ENCODE measurements around the gene DDX56. TPM values are rescaled to one million over a fixed set of nuclear protein-coding genes. Genes with fewer than 3 reads are reported as not detected.

Gene DDX56
- total and polyA plus RNA-seq, 9 of the 15 experiments (the other 6 are each of a cell fraction or from before 2014, with no cell fraction given) = 33.0 to 145 (median 102) TPM

- Histone ChIP-seq H3K36me3 (ENCODE audit: control insufficient read depth, insufficient read depth, low read length) (no peaks in the 10 kb centered on the region), H3K27me3 (ENCODE audit: control insufficient read depth in 2 of 2, insufficient read depth in 2 of 2, low read length in 2 of 2) (0 out of 5 replicates have a peak, but pooled peaks cover 0 to 7% of the 10 kb centered on the region in 2 experiments), H3K9me3 (replicated peaks; ENCODE audit: control insufficient read depth, insufficient read depth, low read depth, low read length) (no peaks in the 10 kb centered on the region), H3K79me2 (ENCODE audit: control insufficient read depth, insufficient read depth, low read length) (no peaks in the 10 kb centered on the region), H3K4me1 (replicated peaks in 1 of 2; ENCODE audit: control insufficient read depth in 2 of 2, insufficient read depth in 2 of 2, low read length in 2 of 2) (no peaks in the 10 kb centered on the region; a peak in 1 of 5 replicates), H3K27ac (ENCODE audit: extremely low read depth, low read depth, low read length) (no peak overlapping the region), H4K20me1 (replicated peaks; ENCODE audit: control insufficient read depth, insufficient read depth, low read length) (no peaks in the 10 kb centered on the region), H3K4me3 (no peak overlapping the region), H3K9ac (ENCODE audit: insufficient read depth in 1 of 2, low read depth in 2 of 2, low read length in 2 of 2) (no peak overlapping the region), H2AFZ (ENCODE audit: low read depth, low read length) (no peak overlapping the region), H3K4me2 (ENCODE audit: insufficient read depth, low read length) (no peak overlapping the region), H3K9me1 (ENCODE audit: control insufficient read depth, insufficient read depth, low read length) (no peaks in the 10 kb centered on the region)
- WGBS (ENCODE audit: insufficient coverage, low coverage, missing lambda C conversion rate) = 3% methylated on average over 3 of the region's 3 CpGs
- ChIA-PET POLR2A (interaction anchor here (1.5 kb wide), 1 partner anchor 198 kb away, joined by 3 read pairs; the partner anchor contains the start of gene PPIA), CTCF (ENCODE audit: low intra/inter-chr PET ratio) (no interaction called here)
- intact Hi-C loops (cut with micrococcal nuclease) (no loop called here), in situ Hi-C loops (cut with MboI) (loop anchor here (10.0 kb wide), 1 partner anchor 536 kb away; no protein-coding TSS in a partner anchor)
- DNase-seq (ENCODE audit: extremely low read depth in 1 of 4, low spot score in 3 of 4) (no peak), ATAC-seq (no peak), FAIRE-seq (no peak)
- TF ChIP-seq ZNF740 (CRISPR knock-in tag; IDR thresholded peaks at IDR 0.05) = no peak
- TF ChIP-seq ZNF740 (tag; IDR thresholded peaks at IDR 0.05) = no peak
- TF ChIP-seq NUFIP1 (IDR thresholded peaks at IDR 0.05; ENCODE audit: partially characterized antibody) = no peak
- no peak for TF ChIP-seq SETDB1 (IDR thresholded peaks at IDR 0.05; ENCODE audit: low read length)
- TF ChIP-seq ELK1 (CRISPR knock-in tag; IDR thresholded peaks at IDR 0.05) = no peak
- TF ChIP-seq NBN (IDR thresholded peaks at IDR 0.05; ENCODE audit: low read depth) = no peak
- TF ChIP-seq ARID1B (IDR thresholded peaks at IDR 0.05) = no peak
- no peak for TF ChIP-seq HNRNPLL (IDR thresholded peaks at IDR 0.05; ENCODE audit: low read depth, low read length, poor library complexity, severe bottlenecking)
- no peak for TF ChIP-seq ZNF699 (CRISPR knock-in tag; IDR thresholded peaks at IDR 0.05; ENCODE audit: insufficient replicate concordance)
- TF ChIP-seq CCNT2 (IDR thresholded peaks at IDR 0.05; ENCODE audit: borderline replicate concordance, extremely low read depth, insufficient read length, low read depth, low read length) = no peak
- no peak for TF ChIP-seq PYGO2 (tag; IDR thresholded peaks at IDR 0.05)
- TF ChIP-seq XRCC4 (IDR thresholded peaks at IDR 0.05; ENCODE audit: extremely low read depth, insufficient read depth, insufficient read length) = no peak
- no peak for TF ChIP-seq E2F1 (CRISPR knock-in tag; IDR thresholded peaks at IDR 0.05)
- TF ChIP-seq ID3 (CRISPR knock-in tag; IDR thresholded peaks at IDR 0.05) = no peak
- TF ChIP-seq ID3 (tag; IDR thresholded peaks at IDR 0.05) = no peak
- BruUV-seq (replicated peaks) = no TSS peak
Observed at GRCh38 chr7:44599222-44599621, 25.5 kb upstream of the DDX56 start.
